Breast epithelium (tissue), 3 donors: Measurements from ENCODE around the gene PPP2R5B.

Experiments used
- POLR2AphosphoS5 ChIP-seq, 3 donors: sonication (generic); formaldehyde crosslinking; IDR thresholded peaks; one replicate each; pipeline ENCODE4 v1.6.1; 2017; ENCODE audit warnings: antibody characterized with exemption in 3 of 3
- TF ChIP-seq, protein P1 (sequence below), 3 donors: fragments of 450-650 bp; IDR thresholded peaks; one replicate each; pipeline ENCODE4 v1.5.1; 2016 to 2017; ENCODE audit warnings: antibody characterized with exemption in 3 of 3, mild to moderate bottlenecking in 3 of 3, moderate library complexity in 3 of 3

DNA sequence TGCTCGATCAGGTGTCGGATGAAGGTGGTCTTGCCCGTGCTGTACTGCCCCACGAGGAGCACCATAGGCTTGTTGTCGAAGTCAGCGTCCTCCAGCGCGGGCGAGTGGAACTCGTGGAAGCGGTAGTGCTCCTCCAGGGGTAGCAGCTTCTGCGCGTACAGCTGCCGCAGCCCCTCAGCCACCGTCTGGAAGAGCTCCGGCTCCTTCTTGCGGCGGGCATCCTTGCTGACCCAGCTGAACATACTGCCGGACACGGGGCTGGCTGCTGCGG is 46.3 kb upstream of the PPP2R5B start:
- TF ChIP-seq, protein P1, sequence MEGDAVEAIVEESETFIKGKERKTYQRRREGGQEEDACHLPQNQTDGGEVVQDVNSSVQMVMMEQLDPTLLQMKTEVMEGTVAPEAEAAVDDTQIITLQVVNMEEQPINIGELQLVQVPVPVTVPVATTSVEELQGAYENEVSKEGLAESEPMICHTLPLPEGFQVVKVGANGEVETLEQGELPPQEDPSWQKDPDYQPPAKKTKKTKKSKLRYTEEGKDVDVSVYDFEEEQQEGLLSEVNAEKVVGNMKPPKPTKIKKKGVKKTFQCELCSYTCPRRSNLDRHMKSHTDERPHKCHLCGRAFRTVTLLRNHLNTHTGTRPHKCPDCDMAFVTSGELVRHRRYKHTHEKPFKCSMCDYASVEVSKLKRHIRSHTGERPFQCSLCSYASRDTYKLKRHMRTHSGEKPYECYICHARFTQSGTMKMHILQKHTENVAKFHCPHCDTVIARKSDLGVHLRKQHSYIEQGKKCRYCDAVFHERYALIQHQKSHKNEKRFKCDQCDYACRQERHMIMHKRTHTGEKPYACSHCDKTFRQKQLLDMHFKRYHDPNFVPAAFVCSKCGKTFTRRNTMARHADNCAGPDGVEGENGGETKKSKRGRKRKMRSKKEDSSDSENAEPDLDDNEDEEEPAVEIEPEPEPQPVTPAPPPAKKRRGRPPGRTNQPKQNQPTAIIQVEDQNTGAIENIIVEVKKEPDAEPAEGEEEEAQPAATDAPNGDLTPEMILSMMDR (IDR thresholded peaks at IDR 0.05): no peak
- no peak for TF ChIP-seq POLR2AphosphoS5 (IDR thresholded peaks at IDR 0.05)
